GM19324 (cell line): ENCODE results near the gene C9orf78.
A peak's percentile ranks its signal among the peaks of the same experiment; 100 is the strongest.
"Not testable (repeated sequence)": the region's sequence is repeated elsewhere in the genome, so short reads cannot be mapped to it uniquely, and the experiment has no call there.

Source experiments
- ATAC-seq: cut with Tn5 transposase; IDR thresholded peaks from one replicate; pipeline ENCODE4 v1.9.1; 2021; ENCODE audit warnings: mild to moderate bottlenecking, moderate library complexity; ENCODE audit not compliant: unreplicated experiment, low FRiP score

Gene C9orf78

DNA sequence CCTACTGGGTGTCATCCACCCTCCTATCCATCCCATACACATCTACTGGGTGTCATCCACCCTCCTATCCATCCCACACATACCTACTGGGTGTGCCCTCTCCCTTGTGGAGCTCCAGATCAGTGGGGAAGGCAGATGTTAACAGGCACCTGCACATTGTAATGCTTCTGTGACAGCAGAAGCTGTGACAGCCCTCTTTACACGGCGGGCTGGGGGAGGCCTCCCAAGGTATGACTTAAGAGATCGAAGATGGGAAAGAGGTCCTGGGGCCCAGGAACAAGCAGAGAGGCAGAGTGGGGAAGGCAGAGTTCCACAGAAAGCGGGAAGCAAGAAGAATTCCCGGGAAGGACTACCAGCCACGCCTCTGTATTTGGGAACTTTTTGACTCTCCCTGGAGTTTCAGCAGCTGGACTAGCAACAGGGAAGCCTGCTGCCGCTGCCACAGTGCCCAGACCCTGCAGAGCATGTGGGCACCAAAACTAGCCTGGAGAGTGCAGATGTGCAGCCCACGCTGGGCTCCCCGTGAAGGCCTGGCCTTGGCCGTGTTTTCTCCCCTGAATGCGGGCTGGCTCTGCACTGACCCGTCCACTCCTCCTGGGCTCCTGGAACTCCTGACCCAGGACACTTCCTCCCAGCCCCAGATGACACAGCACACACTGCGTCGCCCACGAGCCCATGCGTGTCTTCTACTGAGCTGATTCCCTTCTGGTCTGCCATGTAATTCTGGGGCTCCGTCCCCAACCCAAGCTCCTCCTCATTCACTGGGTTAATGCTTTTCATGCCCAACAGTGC lies 20.4 kb downstream of the C9orf78 start:
- ATAC-seq: no peak

DNA sequence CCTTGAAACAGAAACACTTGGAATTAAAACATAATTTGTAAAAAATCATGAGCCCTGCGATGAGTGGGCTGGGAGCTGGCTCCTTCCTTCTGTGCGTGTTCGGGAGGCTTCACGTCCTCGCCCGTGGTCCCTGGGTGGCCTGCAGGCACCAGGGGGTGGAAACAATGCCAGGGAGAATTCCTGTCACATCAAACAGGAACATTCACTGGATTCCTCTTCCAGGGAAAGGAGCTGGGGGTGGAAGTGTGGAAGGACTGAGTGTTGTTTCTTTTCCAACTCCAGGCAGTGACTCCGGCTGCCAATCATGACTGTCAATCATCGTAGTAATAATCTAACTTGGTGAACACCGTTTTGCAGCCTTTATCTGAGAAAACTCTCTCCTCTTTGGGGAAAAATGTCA lies 21.4 kb downstream of the C9orf78 start:
- no peak for ATAC-seq

DNA sequence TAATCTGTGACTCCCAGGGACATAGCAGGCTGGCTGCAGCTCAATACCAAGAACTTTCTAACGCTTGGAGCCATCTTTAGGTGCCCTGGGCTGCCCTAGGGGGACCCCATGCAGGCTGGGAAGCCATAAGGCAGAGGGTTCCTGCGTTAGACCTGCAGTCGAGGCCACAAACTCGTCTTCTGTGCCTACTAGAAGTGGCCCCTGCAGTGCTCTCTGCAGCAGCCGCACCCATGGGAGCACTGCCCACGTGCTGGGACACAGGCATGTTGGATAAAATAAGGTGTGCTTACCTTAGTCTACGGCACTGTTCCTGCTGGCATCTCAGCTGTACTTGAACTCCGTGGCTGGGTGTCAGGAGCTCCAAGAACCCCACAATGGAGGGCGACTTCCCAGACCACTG lies 22.7 kb downstream of the C9orf78 start:
- no peak for ATAC-seq

DNA sequence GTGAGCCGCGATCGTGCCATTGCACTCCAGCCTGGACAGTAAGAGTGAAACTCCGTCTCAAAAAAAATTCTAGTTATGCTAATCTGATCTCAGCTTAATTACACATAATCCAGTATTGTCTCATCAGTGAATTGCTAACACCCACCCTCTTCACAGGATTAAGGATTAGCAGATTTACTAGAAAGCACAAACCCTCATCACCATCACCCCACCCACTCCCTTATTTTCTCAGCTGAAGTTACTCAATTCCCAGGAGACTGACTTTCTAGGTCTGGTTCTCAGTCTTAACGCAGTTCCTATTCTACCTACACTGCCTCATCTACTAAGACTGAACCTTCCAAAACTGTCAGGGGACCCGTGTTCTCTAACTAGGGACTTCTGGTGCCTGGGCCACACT lies 23.1 kb downstream of the C9orf78 start:
- no peak for ATAC-seq

DNA sequence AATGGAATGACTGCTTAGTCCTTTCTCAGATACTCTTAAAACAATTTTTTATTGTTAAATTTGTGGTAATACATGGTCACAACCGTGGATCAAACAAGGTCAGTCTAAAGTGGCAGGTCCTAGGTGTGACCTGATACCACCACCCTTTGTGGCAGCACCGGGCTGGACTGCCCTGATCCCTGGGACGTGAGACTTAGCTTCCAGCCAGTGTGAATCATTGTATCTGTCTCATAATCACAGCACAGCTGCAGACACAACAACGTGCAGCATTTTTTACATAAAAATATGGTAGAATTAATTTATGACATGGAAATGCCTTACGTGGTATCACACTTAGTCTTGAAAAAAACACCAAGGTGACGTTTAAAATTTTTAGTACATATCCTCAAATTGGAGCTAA lies 24.3 kb downstream of the C9orf78 start:
- no peak for ATAC-seq

DNA sequence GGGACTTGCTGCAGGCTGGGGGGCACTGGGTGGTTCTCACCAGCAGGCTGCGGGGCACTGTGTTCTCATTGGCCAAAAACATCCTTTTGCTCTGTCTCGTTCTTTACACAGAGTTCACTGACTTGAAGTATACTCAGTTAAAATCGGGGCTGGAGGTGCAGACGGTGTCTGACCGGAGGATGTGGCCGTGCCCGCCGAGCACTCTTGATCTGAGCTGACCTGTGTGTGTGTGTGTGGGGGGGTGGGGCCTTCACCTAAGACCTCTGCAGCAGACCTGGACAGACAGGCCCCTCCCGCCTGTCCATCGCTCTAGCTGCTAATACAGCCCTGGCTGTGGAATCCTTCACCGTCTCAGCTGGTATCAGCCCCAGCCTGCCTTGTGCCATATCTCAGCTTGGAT lies 25.0 kb downstream of the C9orf78 start:
- ATAC-seq: no peak

DNA sequence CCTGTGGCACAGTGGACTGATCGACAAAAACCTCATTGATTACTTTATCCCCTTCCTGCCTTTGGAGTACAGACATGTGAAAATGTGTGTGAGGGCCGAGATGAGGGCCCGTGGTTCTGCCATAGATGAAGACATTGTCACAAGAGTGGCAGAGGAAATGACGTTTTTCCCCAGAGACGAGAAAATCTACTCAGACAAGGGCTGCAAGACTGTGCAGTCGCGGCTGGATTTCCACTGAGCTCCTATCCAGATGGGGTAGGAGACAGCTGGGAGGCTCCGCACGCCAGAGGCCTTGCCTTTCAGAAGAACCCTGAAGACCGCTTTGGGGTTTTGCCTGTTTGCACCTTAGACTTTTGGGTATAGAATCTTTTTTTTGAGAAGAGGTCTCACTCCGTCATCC lies 25.7 kb downstream of the C9orf78 start:
- ATAC-seq: no peak

DNA sequence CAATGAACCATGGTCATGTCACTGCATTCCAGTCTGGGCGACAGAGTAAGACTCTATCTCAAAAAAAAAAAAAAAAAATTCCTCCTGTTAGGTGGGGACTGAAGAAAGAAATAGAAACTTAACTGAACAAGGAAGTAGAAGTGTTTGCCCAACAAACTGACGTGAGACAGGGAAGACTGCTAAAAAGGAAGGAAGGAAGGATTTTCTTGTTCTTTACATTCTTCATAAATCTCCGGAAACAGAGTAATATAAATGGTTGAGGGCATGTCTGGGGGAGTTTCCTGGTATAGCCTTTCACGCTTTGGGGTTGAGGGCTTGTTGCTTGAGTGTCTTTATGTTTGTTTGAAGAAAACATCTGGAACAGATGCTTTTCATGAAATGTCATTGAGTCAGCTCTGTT lies 29.0 kb downstream of the C9orf78 start:
- no peak for ATAC-seq

DNA sequence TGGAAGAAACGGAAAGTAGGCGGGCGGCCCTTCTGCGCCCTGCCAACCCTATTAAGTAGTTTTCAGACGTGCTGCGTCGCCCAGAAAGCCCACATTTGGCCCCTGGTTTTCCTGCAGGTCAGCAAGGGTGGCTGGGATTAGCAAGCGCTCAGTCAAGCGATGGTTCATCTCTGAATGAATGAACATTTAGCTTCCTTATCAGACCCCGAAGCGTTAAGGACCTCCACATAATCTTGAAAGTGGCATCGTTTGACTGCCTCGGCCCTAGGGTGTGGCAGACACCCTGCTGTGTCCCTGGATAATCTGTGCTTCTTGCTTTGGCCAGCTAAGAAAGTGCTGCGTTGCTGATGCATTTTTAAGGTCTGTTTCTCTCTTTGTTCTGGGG lies 31.4 kb downstream of the C9orf78 start:
- no peak for ATAC-seq

DNA sequence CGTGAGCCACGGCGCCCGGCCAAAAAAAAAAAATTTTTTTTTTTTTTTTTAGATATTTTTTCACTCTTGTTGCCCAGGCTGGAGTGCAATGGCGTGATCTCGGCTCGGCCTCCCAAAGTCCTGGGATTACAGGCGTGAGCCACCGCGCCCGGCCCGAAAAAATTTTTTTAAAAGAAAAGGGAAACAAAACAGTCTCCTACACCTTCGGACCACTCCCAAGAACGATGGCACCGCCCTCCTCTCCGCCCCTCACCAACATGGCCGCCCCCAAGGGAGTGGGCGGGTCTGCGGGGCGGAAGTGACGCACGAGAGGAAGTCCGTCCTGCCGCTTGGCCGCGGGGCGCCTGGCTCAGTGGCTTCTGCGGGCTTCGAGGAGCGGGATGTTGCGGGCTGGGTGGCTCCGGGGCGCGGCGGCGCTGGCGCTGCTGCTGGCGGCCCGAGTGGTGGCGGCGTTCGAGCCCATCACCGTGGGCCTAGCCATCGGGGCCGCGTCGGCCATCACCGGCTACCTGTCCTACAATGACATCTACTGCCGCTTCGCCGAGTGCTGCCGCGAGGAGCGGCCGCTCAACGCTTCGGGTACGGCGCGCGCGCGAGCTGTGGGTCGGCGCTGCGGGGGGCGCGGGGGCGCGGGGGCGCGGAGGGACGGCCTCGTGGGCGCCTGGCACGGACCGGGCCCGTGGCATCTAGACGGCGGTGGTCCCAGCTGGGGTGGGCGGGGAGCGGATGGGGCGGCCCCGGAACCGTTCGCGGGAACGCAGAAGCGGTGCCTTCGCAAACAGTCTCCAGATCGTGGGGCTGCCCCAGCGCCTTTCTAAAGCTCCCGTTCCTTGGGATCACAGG lies 32.0 kb downstream of the C9orf78 start, which contains the start of gene TOR1B:
TOR1B (plus strand) TSS at position 352 of the 843 bp plus-strand sequence; CDS start at position 381, 29 bp downstream.
- ATAC-seq: peak; percentile 97

DNA sequence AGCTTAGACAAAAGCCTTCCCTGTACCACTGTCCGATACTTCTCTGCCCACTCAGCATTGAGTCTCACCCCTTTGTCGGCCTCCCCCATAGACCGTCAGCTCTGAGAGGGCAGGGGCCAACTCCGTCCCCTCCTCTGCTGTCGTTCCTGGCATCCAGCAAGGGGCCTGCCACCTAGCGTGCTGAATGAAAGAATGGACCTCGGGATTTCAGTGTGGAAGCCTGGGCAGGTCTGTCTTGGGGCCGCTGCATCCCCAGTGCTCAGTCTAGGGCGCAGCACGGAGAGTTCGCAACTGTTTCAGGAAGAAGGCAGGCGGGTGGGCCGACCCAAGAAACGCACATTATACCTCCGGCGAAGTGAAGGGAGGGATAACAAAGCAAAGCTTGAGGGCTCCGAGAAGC lies 33.6 kb downstream of the C9orf78 start:
- ATAC-seq: no peak

DNA sequence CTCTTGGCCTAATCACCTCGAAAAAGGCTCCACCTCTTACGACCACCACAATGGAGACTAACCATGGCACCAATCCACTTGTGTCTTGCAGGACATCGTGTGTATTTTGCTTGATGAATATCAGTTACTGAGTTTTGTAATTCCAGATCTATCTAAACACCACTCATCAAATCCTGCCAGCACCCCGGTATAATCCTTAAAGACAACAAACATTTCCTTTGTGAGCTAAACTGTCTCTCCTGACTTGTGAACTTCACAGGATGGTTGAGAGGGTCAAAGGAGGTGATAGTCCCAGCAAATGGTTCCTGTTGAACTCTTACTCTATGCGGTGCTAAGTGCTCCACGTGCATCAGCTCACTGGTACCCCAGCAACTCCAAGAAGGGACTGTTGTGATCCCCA lies 36.1 kb downstream of the C9orf78 start:
- ATAC-seq: no peak

DNA sequence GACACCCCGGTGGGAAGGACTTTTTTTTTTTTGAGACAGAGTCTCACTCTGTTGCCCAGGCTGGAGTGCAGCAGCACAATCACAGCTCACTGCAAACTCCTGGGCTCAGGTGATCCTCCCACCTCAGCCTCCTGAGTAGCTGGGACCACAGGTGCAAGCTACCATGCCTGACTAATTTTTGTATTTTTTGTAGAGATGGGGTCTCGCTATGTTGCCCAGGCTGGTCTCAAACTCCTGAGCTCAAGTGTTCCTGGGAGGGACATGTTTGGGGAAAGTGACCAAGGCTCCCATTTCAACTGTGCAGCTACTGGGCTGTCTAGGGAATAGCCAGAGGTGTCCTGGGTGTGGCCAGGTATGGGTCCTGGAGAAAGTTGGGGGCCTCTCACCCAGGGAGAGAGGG lies 39.0 kb downstream of the C9orf78 start:
- not testable (repeated sequence) for ATAC-seq

DNA sequence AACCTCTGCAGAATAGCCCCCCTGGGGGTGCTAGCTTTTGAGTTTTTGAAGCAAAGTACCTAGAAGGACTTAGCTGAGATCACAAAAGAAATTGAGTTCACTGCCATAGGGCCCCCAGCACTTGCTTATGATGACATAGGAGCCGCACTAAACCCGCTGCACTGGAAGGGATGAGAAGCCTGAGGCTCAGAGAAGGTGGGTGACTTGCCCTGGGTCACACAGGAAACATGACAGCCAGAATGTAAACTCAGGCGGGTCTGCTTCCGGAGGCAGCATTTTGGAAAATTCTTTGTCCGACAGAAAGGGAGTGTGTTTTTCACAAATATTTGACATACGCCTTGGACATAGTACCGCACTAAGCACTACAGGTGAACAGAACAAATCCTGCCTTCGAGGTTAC lies 40.5 kb downstream of the C9orf78 start:
- ATAC-seq: no peak

DNA sequence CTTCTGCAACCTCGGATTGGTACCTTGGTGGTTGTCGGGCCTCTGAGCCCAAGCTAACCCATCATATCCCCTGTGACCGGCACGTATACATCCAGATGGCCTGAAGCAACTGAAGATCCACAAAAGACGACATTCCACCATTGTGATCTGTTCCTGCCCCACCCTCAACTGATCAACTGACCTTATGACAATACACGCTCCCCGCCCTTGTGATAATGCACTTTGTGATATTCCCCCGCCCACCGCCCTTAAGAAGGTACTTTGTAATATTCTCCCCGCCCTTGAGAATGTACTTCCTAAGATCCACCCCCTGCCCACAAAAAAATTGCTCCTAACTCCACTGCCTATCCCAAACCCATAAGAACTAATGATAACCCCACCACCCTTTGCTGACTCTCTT lies 48.6 kb downstream of the C9orf78 start:
- ATAC-seq: no peak

DNA sequence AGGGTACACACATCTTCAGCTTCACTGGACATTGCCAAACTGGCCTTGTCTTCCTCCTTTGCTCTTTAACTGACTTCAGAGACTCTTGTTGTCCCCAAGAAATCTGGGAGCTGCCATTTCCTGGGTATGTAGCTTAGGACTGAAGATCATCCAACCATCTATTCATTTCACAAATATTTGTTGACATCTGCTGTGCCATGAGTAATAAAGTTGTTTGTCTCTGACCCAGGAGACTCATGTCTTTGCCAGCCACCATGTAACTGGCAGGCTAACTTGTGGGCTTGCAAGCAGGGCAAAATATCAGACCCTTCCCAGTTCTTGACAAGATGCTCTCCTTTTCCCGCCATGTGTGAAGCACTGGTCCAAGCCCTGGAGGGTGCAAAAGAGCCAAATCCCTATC lies 49.2 kb downstream of the C9orf78 start:
- no peak for ATAC-seq

DNA sequence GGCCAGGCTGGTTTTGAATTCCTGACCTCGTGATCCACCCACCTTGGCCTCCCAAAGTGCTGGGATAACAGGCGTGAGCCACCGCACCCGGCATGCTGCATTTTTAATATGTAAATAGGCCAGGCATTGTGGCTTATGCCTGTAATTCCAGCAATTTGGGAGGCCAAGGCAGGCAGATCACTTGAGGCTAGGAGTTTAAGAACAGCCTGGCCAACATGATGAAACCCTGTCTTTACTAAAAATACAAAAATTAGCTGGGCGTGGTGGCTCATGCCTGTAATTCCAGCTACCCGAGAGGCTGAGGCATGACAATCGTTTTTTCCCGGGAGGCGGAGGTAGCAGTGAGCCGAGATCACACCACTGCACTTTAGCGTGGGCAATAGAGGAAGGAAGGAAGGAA lies 50.1 kb downstream of the C9orf78 start:
- not testable (repeated sequence) for ATAC-seq

DNA sequence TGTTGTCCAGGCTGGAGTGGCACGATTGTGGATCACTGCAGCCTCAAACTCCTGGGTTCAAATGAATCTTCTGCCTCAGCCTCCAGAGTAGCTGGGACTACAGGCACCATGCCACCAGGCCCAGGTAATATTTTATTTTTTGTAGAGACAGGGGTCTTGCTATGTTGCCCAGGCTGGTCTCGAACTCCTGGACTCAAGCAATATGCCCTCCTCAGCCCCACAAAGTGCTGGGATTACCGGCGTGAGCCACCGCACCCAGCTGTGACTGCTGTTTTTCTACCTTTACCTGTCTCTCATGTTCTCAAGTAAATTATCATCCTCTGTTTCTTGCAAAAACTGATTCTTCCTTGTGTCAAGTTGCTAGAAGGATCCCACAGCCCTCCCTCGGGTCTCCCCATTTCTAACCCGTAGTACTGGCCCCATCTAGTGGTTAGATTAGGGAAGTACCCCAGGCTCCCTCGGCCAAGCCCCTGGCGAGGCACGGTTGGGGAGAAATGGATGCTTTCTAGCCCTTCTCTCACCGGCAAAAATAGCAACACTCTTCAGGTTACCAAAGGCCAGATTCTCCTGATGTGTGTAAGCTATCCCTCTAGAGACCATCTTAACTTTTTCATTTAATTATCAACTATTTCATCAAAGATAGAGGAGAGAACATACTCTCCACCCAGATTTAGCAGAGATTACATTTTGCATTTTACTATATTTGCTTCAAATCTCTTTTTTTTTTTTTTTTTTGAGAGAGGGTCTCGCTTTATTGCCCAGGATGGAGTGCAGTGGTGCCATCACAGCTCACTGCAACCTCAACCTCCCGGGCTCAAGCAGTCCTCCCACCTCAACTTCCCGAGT lies 51.3 kb downstream of the C9orf78 start:
- no peak for ATAC-seq

DNA sequence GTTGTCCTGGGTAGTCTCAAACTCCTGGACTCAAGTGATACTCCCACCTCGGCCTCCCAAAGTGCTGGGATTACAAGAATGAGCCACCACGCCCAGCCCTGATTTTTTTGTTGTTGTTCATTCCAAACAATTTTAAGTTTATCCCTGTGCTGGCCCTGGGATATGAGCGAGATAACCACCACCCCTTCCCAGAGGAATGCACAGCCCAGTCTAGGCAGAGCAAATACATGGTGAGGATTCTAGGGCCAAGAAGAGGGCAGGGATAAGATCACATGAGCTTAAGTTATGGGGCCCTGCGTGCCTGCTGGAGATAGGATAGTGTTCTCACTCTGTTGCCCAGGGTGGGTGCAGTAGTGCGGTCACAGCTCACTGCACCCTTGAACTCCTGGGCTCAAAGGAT lies 53.1 kb downstream of the C9orf78 start:
- no peak for ATAC-seq

DNA sequence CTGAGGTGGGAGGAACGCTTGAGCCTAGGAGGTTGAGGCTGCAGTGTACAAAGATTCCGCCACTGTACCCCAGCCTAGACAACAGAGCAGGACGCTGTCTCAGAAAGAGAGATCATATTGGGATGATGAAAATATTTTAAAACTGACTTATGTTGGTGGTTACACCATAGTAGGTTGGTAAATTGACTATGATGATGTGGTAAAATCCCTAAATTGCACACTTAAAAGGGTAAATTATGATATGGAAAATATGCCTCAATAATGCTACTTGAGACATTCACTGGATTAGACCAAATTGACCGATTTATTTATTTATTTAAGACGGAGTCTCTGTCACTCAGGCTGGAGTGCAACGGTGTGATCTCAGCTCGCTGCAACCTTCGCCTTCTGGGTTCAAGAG lies 53.9 kb downstream of the C9orf78 start:
- ATAC-seq: no peak
